Brain microvascular endothelial cell (primary cell): ENCODE measurements around the gene CHAT.

Source experiments
- DNase-seq: peaks from one replicate; pipeline ENCODE4 v3.0.0-alpha.2; 2020
- H3K27ac ChIP-seq: fragments of 250-450 bp; sonication (Bioruptor Pico); 2 replicates; pipeline ENCODE4 v1.5.1; 2020; ENCODE audit warnings: mild to moderate bottlenecking, moderate library complexity
- H3K27me3 ChIP-seq: fragments of 250-450 bp; sonication (Bioruptor Pico); replicated peaks from 2 replicates; pipeline ENCODE4 v1.5.1; 2020; ENCODE audit warnings: mild to moderate bottlenecking
- H3K36me3 ChIP-seq: fragments of 250-450 bp; sonication (Bioruptor Pico); replicated peaks from 2 replicates; pipeline ENCODE4 v1.5.1; 2020; ENCODE audit warnings: mild to moderate bottlenecking
- H3K4me3 ChIP-seq: 2 replicates; pipeline ENCODE4 v1.5.1; 2011; ENCODE audit warnings: low read depth, mild to moderate bottlenecking, control low read depth, low read length, moderate library complexity
- CTCF ChIP-seq: IDR thresholded peaks from 2 replicates; pipeline ENCODE4 v1.5.1; 2011; ENCODE audit warnings: low read depth, mild to moderate bottlenecking, moderate library complexity, low read length, control low read depth, inconsistent platforms; ENCODE audit errors: missing control alignments
- in situ Hi-C: cut with HindIII; loops from 2 replicates; pipeline ENCODE4 v1.10.0; 2017; ENCODE audit warnings: low sequenced_read_pairs, low pct_ligation_motif_present

The CHAT gene

GRCh38 chr10:49649294-49649693 is 35.5 kb downstream of the CHAT start:
- in situ Hi-C loops = no loop called here
- peak; percentile 14 for DNase-seq
- Histone ChIP-seq H3K4me3 (no peak overlapping the region), H3K36me3 (no peaks in the 10 kb centered on the region), H3K27me3 (no peaks in the 10 kb centered on the region), H3K27ac (no peak overlapping the region)
- no peak for TF ChIP-seq CTCF

- H3K36me3 ChIP-seq = no peaks in the 10 kb centered on the region
- H3K27me3 ChIP-seq = no peaks in the 10 kb centered on the region
- TF ChIP-seq CTCF = no peak
- no peak for DNase-seq
- in situ Hi-C loops = no loop called here
- no peak overlapping the region for H3K27ac ChIP-seq
- no peak overlapping the region for H3K4me3 ChIP-seq
Observed at GRCh38 chr10:49649936-49650723, 36.3 kb downstream of the CHAT start.

- in situ Hi-C loops = no loop called here
- no peaks in the 10 kb centered on the region for H3K27me3 ChIP-seq
- TF ChIP-seq CTCF = no peak
Observed at GRCh38 chr10:49650724-49651034, 36.8 kb downstream of the CHAT start.

GRCh38 chr10:49651039-49651835 is 37.4 kb downstream of the CHAT start:
- Histone ChIP-seq H3K27me3 (no peaks in the 10 kb centered on the region), H3K27ac (no peak overlapping the region), H3K4me3 (no peak overlapping the region), H3K36me3 (no peaks in the 10 kb centered on the region)
- in situ Hi-C loops = no loop called here
- TF ChIP-seq CTCF = no peak
- DNase-seq = no peak

More at GRCh38 chr10:49650724-49651034, 36.8 kb downstream of the CHAT start:
- Histone ChIP-seq H3K36me3 (no peaks in the 10 kb centered on the region), H3K27ac (no peak overlapping the region), H3K4me3 (no peak overlapping the region)
- DNase-seq = no peak

- no peak for DNase-seq
- H3K27me3 ChIP-seq = no peaks in the 10 kb centered on the region
- no peak overlapping the region for H3K4me3 ChIP-seq
- no peak overlapping the region for H3K27ac ChIP-seq
- no peak for TF ChIP-seq CTCF
- no peaks in the 10 kb centered on the region for H3K36me3 ChIP-seq
- in situ Hi-C loops = no loop called here
Observed at GRCh38 chr10:49651917-49652316, 38.1 kb downstream of the CHAT start.
